HCT116 (cell line): ENCODE results near the gene ST8SIA2.

Experiments used
- POLR2A ChIP-seq: IDR thresholded peaks from 2 replicates; pipeline ENCODE4 v1.7.0; 2011; ENCODE audit warnings: borderline replicate concordance; ENCODE audit not compliant: insufficient read depth, insufficient read length; ENCODE audit errors: extremely low read depth
- RAD21 ChIP-seq: IDR thresholded peaks from 2 replicates; pipeline ENCODE4 v1.6.1; 2012; ENCODE audit warnings: low read depth, mild to moderate bottlenecking
- ZNF274 ChIP-seq: fragments of 200-500 bp; sonication (Bioruptor generic); IDR thresholded peaks from 2 replicates; pipeline ENCODE4 v1.6.1; 2014; ENCODE audit warnings: mild to moderate bottlenecking, low read depth, low read length, inconsistent platforms

GRCh38 chr15:92346063-92346462, 47.6 kb upstream of the ST8SIA2 start:
- no peak for TF ChIP-seq ZNF274
- TF ChIP-seq POLR2A = no peak
- no peak for TF ChIP-seq RAD21
